ENCODE measurements around the gene PKLR.

Gene PKLR

DNA sequence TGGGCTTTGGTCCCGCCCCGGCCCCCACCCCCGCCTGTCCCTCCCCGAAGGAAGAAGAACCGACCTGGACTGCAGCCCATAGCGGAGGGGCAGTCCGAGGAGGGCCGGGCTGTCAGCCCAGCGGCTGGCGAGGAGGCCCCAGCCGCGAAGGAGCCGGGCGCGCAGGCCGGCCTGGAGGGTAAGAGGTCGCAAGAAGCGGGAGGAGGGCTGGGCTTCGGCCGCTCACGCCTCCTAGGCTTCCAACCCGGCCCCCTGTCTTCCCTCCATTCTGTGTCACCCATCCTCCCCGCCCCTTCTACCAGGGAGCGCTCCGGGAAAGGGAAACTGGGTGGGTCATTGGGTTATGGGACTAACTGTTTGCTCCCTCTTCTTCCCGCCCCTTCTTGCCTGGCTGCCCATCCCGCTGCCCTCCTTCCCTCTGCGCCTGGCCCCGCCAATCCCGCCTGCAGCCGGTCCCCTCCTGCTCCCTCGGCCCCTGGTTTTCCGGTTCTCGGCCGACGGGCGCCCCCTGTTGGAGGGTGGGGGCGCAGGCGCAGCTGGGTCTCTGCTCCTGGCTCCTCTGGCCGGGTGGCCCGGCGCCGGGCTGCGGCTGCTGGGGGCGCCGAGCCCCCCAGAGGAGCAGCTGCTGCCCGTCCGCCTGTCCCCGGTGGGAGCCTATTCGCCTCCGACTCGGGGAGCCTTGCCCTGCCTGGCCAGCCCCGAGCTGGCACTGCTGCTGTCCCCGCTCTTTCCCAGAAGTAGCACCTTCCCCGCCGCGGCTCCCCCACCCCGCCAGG, 21.9 kb upstream of the PKLR start:
- H3K4me1 ChIP-seq (ENCODE audit: insufficient read depth, low read length) = peaks cover 34% of the 10 kb centered on the region
- ATAC-seq (ENCODE audit: insufficient read depth, low read depth) (peak; percentile 61), DNase-seq (peak; percentile 85)
- peak overlapping the region; percentile 86 for H3K4me2 ChIP-seq (ENCODE audit: insufficient read depth, low read length)
- no peaks in the 10 kb centered on the region for H3K9me3 ChIP-seq (ENCODE audit: insufficient read depth, low read length, severe bottlenecking)
- peaks cover 27% of the 10 kb centered on the region for H3K36me3 ChIP-seq (ENCODE audit: insufficient read depth, low read length)
- TF ChIP-seq CTCF (IDR thresholded peaks at IDR 0.05; ENCODE audit: borderline replicate concordance, extremely low read depth, low read length, poor library complexity, severe bottlenecking) = peak; percentile 95
- TF ChIP-seq EZH2 (IDR thresholded peaks at IDR 0.05; ENCODE audit: borderline replicate concordance, low read depth, low read length, severe bottlenecking) = no peak
- peak overlapping the region; percentile 61 to 79 for H3K4me3 ChIP-seq (ENCODE audit: low read depth in 1 of 2, low read length in 2 of 2)
- H3K27ac ChIP-seq (ENCODE audit: low read length) = peak overlapping the region; percentile 80
- peak overlapping the region; percentile 93 for H2AFZ ChIP-seq (ENCODE audit: low read depth, low read length)
- no peaks in the 10 kb centered on the region for H3K27me3 ChIP-seq (ENCODE audit: insufficient read depth, low read length, poor library complexity)
- peaks cover 14% of the 10 kb centered on the region; the same call in 1 of the 2 replicates for H4K20me1 ChIP-seq (ENCODE audit: insufficient read depth, low read length)
- peaks cover 16% of the 10 kb centered on the region for H3K79me2 ChIP-seq (ENCODE audit: insufficient read depth, low read length)
- peak overlapping the region; percentile 79 for H3K9ac ChIP-seq (ENCODE audit: low read depth, low read length)

DNA sequence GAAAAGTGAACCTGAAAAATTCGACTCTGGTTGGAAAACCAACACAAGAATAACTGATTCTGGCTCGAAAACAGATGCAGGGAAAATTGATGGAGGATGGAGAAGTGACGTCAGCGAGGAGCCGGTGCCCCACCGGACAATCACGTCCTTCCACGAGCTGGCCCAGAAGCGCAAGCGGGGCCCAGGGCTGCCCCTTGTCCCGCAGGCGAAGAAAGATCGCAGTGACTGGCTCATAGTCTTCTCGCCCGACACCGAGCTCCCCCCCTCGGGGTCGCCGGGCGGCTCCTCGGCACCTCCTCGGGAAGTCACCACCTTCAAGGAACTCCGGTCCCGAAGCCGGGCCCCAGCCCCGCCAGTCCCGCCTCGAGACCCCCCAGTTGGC, 21.3 kb upstream of the PKLR start:
- Histone ChIP-seq H3K9ac (ENCODE audit: low read depth, low read length) (peak overlapping the region; percentile 79), H3K79me2 (ENCODE audit: insufficient read depth, low read length) (peaks cover 16% of the 10 kb centered on the region), H3K4me1 (ENCODE audit: insufficient read depth, low read length) (peaks cover 34% of the 10 kb centered on the region), H2AFZ (ENCODE audit: low read depth, low read length) (no peak overlapping the region; the same call in 1 of the 2 replicates), H4K20me1 (ENCODE audit: insufficient read depth, low read length) (peaks cover 14% of the 10 kb centered on the region; the same call in 1 of the 2 replicates), H3K4me2 (ENCODE audit: insufficient read depth, low read length) (peak overlapping the region; percentile 86), H3K4me3 (ENCODE audit: low read depth in 1 of 2, low read length in 2 of 2) (peak overlapping the region; percentile 61 to 79; a peak in 3 of 4 replicates), H3K9me3 (ENCODE audit: insufficient read depth, low read length, severe bottlenecking) (no peaks in the 10 kb centered on the region), H3K27me3 (ENCODE audit: insufficient read depth, low read length, poor library complexity) (no peaks in the 10 kb centered on the region), H3K36me3 (ENCODE audit: insufficient read depth, low read length) (peaks cover 33% of the 10 kb centered on the region), H3K27ac (ENCODE audit: low read length) (no peak overlapping the region)
- TF ChIP-seq EZH2 (IDR thresholded peaks at IDR 0.05; ENCODE audit: borderline replicate concordance, low read depth, low read length, severe bottlenecking) = no peak
- no peak for TF ChIP-seq CTCF (IDR thresholded peaks at IDR 0.05; ENCODE audit: borderline replicate concordance, extremely low read depth, low read length, poor library complexity, severe bottlenecking)
- DNase-seq (peak; percentile 43), ATAC-seq (ENCODE audit: insufficient read depth, low read depth) (no peak)

- no peak for TF ChIP-seq EZH2 (IDR thresholded peaks at IDR 0.05; ENCODE audit: borderline replicate concordance, low read depth, low read length, severe bottlenecking)
- no peak for TF ChIP-seq CTCF (IDR thresholded peaks at IDR 0.05; ENCODE audit: borderline replicate concordance, extremely low read depth, low read length, poor library complexity, severe bottlenecking)
- DNase-seq (no peak), ATAC-seq (ENCODE audit: insufficient read depth, low read depth) (no peak)
- Histone ChIP-seq H3K9ac (ENCODE audit: low read depth, low read length) (peak overlapping the region; percentile 79), H3K4me1 (ENCODE audit: insufficient read depth, low read length) (peaks cover 34% of the 10 kb centered on the region), H3K27ac (ENCODE audit: low read length) (no peak overlapping the region), H3K36me3 (ENCODE audit: insufficient read depth, low read length) (peaks cover 39% of the 10 kb centered on the region), H4K20me1 (ENCODE audit: insufficient read depth, low read length) (peaks cover 14% of the 10 kb centered on the region; the same call in 1 of the 2 replicates), H3K4me2 (ENCODE audit: insufficient read depth, low read length) (peak overlapping the region; percentile 86), H3K4me3 (ENCODE audit: low read depth in 1 of 2, low read length in 2 of 2) (peak overlapping the region in 1 of 2 experiments; percentile 79; a peak in 3 of 4 replicates), H3K27me3 (ENCODE audit: insufficient read depth, low read length, poor library complexity) (no peaks in the 10 kb centered on the region), H2AFZ (ENCODE audit: low read depth, low read length) (no peak overlapping the region), H3K79me2 (ENCODE audit: insufficient read depth, low read length) (peaks cover 16% of the 10 kb centered on the region), H3K9me3 (ENCODE audit: insufficient read depth, low read length, severe bottlenecking) (no peaks in the 10 kb centered on the region)
Observed at GRCh38 chr1:155321639-155322503, 20.6 kb upstream of the PKLR start.

All from DND-41 (cell line).